ENCODE measurements around the gene UBR4.

UBR4 gene

DNA sequence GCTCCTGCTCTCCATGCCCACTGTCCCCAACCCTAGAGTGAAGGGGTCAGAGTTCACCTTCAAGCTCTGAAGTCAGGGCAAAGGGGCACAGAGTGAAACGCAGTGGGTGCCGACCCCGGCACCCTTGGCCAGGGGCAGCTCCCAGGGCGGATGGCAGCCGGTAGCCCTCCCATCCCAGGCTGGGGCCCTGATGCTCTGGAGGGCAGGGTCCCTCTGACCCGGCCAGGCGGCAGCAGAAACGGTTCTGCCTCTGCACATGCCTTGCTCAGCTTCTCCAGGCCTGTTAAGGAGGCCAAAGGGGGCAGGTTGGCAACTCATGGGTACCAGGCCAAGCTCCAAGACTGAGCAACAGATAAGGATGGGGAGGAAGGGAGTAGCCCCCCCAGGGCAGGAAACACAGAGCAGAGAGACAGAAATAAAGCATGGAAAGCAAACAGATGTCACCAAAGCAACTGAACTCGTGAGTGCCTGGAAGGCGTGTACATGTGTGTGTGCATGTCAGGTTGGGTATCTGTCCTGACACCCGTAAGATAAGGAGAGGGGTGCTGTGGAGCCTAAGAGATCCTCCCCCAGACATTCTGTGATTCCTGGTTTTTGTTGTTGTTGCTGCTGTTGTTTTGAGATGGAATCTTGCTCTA lies 141.3 kb downstream of the UBR4 start:
- no peak for DNase-seq

GRCh38 chr1:19067912-19068638 lies 142.0 kb downstream of the UBR4 start:
- no peak for DNase-seq

DNA sequence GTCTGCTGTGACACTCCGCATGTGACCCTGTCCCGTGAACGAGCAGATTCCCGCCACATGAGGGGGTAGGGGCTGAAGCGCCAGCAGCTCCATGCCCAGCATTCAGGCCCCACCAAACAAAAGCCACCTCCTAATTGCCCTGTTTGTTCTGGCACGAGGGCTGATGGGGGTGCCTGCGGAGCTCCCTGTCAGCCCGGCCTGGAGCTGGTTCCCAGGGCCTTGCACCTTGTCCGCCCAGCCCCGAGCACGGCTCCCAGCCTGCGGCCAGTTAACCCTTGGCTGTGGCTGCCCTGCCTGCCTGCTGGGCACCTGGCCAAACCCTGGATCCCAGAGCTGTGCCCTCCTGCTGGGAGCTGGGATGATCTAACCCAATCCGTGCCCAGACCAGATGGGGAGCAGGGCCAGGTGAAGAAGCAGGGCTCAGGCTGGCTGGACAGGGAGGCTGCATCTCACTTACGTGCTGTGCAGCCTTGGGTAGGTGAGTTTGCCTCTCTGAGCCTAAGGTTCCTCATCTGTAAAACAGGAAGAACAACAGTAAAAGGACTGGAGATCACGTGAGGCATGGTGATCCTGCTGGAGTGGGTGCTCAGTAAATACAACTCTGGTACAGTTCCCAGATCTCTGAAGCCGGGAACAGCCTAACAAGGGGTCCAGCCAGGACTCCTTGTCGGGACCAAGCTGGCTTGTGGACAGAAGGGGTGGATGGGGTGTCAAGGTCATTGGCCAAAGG lies 142.7 kb downstream of the UBR4 start:
- no peak for DNase-seq

DNA sequence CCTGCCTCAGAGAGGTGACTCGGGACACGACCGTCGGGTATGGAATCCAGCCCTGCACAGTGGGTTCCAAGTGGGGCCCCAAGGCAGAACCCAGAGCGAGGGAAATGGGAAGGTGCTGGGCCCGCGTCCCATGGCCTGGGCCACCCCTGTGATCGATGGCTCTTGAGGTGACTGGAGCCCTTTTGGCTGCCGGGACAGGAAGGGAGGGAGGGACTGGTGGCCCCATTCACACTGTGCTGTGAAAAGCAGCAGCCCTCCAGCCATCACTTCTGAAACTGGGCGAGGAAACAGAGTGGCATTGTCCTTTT lies 143.2 kb downstream of the UBR4 start:
- no peak for DNase-seq

GRCh38 chr1:19066248-19066873 lies 143.7 kb downstream of the UBR4 start:
- no peak for DNase-seq

GRCh38 chr1:19065526-19066247 lies 144.4 kb downstream of the UBR4 start:
- no peak for DNase-seq

DNA sequence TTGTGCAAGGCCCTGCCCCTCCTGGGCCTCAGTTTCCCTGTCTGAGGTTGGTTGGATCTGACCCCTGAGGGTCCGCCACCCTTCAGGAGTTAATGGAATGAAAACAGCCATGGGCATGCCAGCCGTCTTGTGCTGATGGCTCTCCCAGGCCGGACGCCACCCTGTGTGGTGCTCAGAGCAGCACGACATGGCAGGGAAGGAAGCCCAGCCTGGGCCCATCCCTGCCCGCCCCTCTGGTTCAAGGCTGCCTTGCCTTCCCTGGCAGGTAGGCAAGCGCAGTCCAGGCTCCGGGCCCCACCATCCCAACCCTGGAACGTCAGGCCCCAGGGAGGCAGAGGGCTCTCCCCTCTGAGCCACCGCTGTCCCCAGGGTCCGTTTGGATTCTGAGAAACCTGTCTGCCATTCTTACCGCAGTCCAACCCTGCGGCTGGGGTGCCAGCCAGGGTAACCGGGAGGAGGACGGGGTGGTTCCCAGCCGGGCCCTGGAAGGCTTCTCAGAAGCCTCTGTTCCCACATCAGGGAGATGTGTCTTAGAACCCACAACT lies 145.1 kb downstream of the UBR4 start:
- no peak for DNase-seq

- DNase-seq: no peak
Observed at GRCh38 chr1:19063122-19063521, 146.9 kb downstream of the UBR4 start.

- no peak for DNase-seq
Observed at GRCh38 chr1:19062258-19063029, 147.6 kb downstream of the UBR4 start.

DNA sequence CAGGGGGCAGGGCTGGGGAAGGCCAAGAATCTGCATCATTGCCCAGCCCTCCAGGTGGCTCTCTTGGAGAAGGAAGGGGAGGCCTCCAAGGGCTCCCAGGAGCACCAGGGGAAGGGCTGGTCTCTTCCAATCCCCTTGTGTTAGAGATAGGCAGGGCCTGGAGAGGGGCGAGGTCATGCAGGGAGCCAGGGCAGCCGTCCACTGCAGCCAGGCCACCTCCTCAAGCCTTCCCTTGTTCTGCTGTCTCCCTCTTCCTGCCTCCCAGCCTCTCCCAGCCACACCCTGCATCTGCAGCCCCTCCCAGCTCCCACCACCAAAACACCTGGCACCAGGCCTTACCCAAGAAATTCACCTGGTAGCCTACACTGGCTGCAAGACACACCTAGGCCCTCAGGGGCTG lies 148.3 kb downstream of the UBR4 start:
- DNase-seq: no peak

- DNase-seq: no peak
Observed at GRCh38 chr1:19061343-19061742, 148.7 kb downstream of the UBR4 start.

- no peak for DNase-seq
Observed at GRCh38 chr1:19059773-19060172, 150.3 kb downstream of the UBR4 start.

DNA sequence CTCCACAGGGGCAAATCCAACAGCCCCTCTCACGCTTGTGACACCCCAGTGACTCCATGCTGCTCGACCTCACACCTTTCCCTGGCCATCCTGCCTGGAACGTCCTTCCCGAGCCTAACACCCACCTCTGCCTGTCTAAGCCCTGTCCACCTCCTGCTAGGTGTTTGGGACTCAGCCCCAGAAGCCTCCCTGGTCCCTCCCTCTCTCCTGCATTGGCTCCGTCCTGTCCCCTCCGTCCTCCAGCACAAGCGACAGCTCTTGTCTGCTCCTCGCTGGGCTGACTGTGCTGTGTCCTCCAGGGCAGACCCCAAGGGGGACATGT lies 151.6 kb downstream of the UBR4 start:
- no peak for DNase-seq

- DNase-seq: no peak
Observed at GRCh38 chr1:19057784-19058475, 152.1 kb downstream of the UBR4 start.

- DNase-seq: no peak
Observed at GRCh38 chr1:19057182-19057779, 152.8 kb downstream of the UBR4 start.

DNA sequence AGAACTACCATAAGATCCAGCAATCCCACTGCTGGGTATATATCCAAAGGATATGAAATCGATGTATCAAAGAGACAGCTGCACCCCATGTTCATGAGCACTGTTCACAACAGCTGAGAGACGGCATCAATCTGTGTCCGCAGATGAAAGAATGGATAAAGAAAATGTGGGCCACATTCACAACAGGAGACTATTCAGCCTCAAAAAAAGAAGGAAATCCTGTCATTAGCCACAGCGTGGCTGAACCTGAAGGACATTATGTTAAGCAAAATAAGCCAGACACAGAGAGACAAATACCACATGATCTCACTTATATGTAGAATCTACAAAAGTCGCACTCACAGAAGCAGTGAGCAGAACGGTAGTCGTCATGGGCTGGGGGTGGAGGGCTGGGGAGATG lies 154.4 kb downstream of the UBR4 start:
- no peak for DNase-seq

- DNase-seq: no peak
Observed at GRCh38 chr1:19055001-19055400, 155.1 kb downstream of the UBR4 start.

DNA sequence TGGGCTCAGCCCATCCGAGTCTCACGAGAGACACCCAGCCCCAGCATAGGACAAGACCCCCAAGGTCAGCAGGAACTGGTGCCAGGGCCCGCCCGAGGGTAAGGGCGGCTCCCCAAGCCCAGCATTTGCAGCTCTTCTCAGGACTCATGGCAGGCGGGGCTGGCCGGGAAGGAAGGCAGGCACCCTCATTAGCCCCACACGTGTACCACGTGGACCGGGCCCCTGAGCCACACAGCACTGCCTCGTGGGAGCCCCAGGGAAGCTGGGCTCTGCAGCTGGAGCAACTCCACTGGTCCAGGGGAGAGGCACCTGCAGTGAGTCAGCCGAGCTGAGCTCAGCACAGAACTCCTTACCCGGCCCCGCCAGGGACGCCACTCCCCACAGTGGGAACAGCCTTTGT lies 155.8 kb downstream of the UBR4 start:
- DNase-seq: no peak

GRCh38 chr1:19053486-19053885 lies 156.6 kb downstream of the UBR4 start:
- DNase-seq: no peak

DNA sequence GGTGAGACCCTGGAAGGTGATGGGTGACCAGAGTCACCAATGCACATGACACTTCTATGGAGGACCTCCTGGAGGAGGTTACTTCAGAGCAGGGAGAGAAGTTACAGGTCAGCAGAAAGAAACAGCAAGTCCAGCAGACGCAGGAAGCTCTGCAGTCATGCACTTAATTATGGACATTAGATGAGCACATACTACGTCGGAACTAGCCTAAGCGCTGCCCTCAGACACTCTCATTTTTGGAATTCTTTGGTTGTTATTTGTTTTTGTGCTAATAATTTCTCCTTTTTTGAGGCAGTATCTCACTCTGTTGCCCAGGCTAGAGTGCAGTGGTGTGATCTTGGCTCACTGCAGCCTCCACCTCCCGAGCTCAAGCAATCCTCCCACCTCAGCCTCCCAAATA lies 160.3 kb downstream of the UBR4 start:
- no peak for DNase-seq

- no peak for DNase-seq
Observed at GRCh38 chr1:19049128-19049768, 160.8 kb downstream of the UBR4 start.

Data from CD4-positive, alpha-beta T cell treated with Interleukin-12 subunit alpha and Interleukin-12 subunit beta, for 1 hour (primary cell).